ENCODE measurements around the gene PAX8.

PAX8 gene

GRCh38 chr2:113263546-113263945 is 15.2 kb downstream of the PAX8 start:
- DNase-seq, result no peak

GRCh38 chr2:113260991-113261390 is 17.7 kb downstream of the PAX8 start:
- DNase-seq, result no peak

- DNase-seq, result no peak
Observed at GRCh38 chr2:113258471-113259147, 20.1 kb downstream of the PAX8 start.

GRCh38 chr2:113257516-113258264 is 21.0 kb downstream of the PAX8 start:
- no peak for DNase-seq

- DNase-seq, result no peak
Observed at GRCh38 chr2:113255140-113256070, 23.3 kb downstream of the PAX8 start.

- DNase-seq, result no peak
Observed at GRCh38 chr2:113253453-113253852, 25.3 kb downstream of the PAX8 start.

GRCh38 chr2:113252047-113252590 is 26.6 kb downstream of the PAX8 start:
- no peak for DNase-seq

GRCh38 chr2:113251118-113251517 is 27.6 kb downstream of the PAX8 start:
- peak; percentile 23 for DNase-seq

GRCh38 chr2:113248997-113249770 is 29.5 kb downstream of the PAX8 start:
- peak; percentile 75 for DNase-seq

- no peak for DNase-seq
Observed at GRCh38 chr2:113246606-113247005, 32.1 kb downstream of the PAX8 start.

- no peak for DNase-seq
Observed at GRCh38 chr2:113245276-113245711, 33.4 kb downstream of the PAX8 start.

- no peak for DNase-seq
Observed at GRCh38 chr2:113242327-113242726, 36.4 kb downstream of the PAX8 start.

- peak; percentile 66 for DNase-seq
Observed at GRCh38 chr2:113240915-113241911, 37.5 kb downstream of the PAX8 start.

- no peak for DNase-seq
Observed at GRCh38 chr2:113240150-113240914, 38.4 kb downstream of the PAX8 start.

GRCh38 chr2:113238871-113239839 is 39.6 kb downstream of the PAX8 start:
- DNase-seq, result no peak

- DNase-seq, result no peak
Observed at GRCh38 chr2:113237604-113238160, 41.0 kb downstream of the PAX8 start.

- no peak for DNase-seq
Observed at GRCh38 chr2:113236367-113237159, 42.2 kb downstream of the PAX8 start.
